Trophoblast cell (in vitro differentiated cells and primary cell): ENCODE data around the gene METTL9.
"Not testable (repeated sequence)": the region's sequence is repeated elsewhere in the genome, so short reads cannot be mapped to it uniquely, and the experiment has no call there.

Experiments used
- DNase-seq, 2 donors: peaks; one replicate each; pipeline ENCODE4 v3.0.0-alpha.2; 2016
- H2AFZ ChIP-seq: 2 replicates; pipeline ENCODE4 v1.6.1; 2013; ENCODE audit warnings: low read length, moderate library complexity, mild to moderate bottlenecking; ENCODE audit not compliant: insufficient read depth, poor library complexity
- H2AK5ac ChIP-seq: 2 replicates; pipeline ENCODE4 v1.6.1; 2013; ENCODE audit warnings: mild to moderate bottlenecking, low read length
- H2BK120ac ChIP-seq: 2 replicates; pipeline ENCODE4 v1.6.1; 2013; ENCODE audit warnings: low read length, mild to moderate bottlenecking, moderate library complexity; ENCODE audit not compliant: insufficient read depth, poor library complexity
- H2BK12ac ChIP-seq: 2 replicates; pipeline ENCODE4 v1.6.1; 2013; ENCODE audit warnings: mild to moderate bottlenecking, low read length, moderate library complexity
- H2BK5ac ChIP-seq: 2 replicates; pipeline ENCODE4 v1.6.1; 2013; ENCODE audit warnings: low read length, low read depth, moderate library complexity, mild to moderate bottlenecking; ENCODE audit not compliant: poor library complexity
- H3K14ac ChIP-seq: 2 replicates; pipeline ENCODE4 v1.6.1; 2013; ENCODE audit warnings: mild to moderate bottlenecking, low read length
- H3K18ac ChIP-seq: 2 replicates; pipeline ENCODE4 v1.6.1; 2013; ENCODE audit warnings: mild to moderate bottlenecking, low read length
- H3K23ac ChIP-seq: 2 replicates; pipeline ENCODE4 v1.6.1; 2013; ENCODE audit warnings: low read length
- H3K27ac ChIP-seq: 2 replicates; pipeline ENCODE4 v1.5.1; 2013; ENCODE audit warnings: low read depth, mild to moderate bottlenecking, inconsistent platforms, low read length, moderate library complexity
- H3K27me3 ChIP-seq: 2 replicates; pipeline ENCODE4 v1.6.1; 2013; ENCODE audit warnings: inconsistent platforms, mild to moderate bottlenecking, low read length, moderate library complexity; ENCODE audit not compliant: insufficient read depth
- H3K36me3 ChIP-seq, 2 experiments: 1 replicate in 1 of 2; 2 replicates in 1 of 2; pipeline ENCODE4 v1.6.1; 2013; ENCODE audit warnings: low read length in 2 of 2, mild to moderate bottlenecking in 2 of 2, moderate library complexity in 1 of 2; ENCODE audit not compliant: insufficient read depth in 2 of 2, control insufficient read depth in 1 of 2
- H3K4ac ChIP-seq: 2 replicates; pipeline ENCODE4 v1.6.1; 2013; ENCODE audit warnings: low read depth, mild to moderate bottlenecking, low read length, moderate library complexity
- H3K4me1 ChIP-seq, 2 experiments: 1 replicate in 1 of 2; 2 replicates in 1 of 2; pipeline ENCODE4 v1.6.1; 2013; ENCODE audit warnings: low read length in 2 of 2, mild to moderate bottlenecking in 2 of 2, moderate library complexity in 1 of 2; ENCODE audit not compliant: insufficient read depth in 2 of 2, control insufficient read depth in 1 of 2
- H3K4me2 ChIP-seq: 2 replicates; pipeline ENCODE4 v1.6.1; 2013; ENCODE audit warnings: inconsistent platforms, mild to moderate bottlenecking, low read length, moderate library complexity
- H3K4me3 ChIP-seq: 2 replicates; pipeline ENCODE4 v1.5.1; 2013; ENCODE audit warnings: mild to moderate bottlenecking, low read depth, low read length, inconsistent platforms
- H3K79me1 ChIP-seq: one replicate; pipeline ENCODE4 v1.6.1; 2013; ENCODE audit warnings: low read length
- H3K79me2 ChIP-seq: 2 replicates; pipeline ENCODE4 v1.6.1; 2013; ENCODE audit warnings: low read length, mild to moderate bottlenecking; ENCODE audit not compliant: control insufficient read depth, insufficient read depth, poor library complexity
- H3K9ac ChIP-seq: 2 replicates; pipeline ENCODE4 v1.6.1; 2013; ENCODE audit warnings: mild to moderate bottlenecking, low read length
- H3K9me3 ChIP-seq: 2 replicates; pipeline ENCODE4 v1.6.1; 2013; ENCODE audit warnings: low read depth, mild to moderate bottlenecking, control low read depth, inconsistent platforms, low read length; ENCODE audit not compliant: insufficient read depth
- H4K12ac ChIP-seq: 2 replicates; pipeline ENCODE4 v1.6.1; 2013; ENCODE audit warnings: low read depth, mild to moderate bottlenecking, low read length, moderate library complexity
- H4K8ac ChIP-seq: 2 replicates; pipeline ENCODE4 v1.6.1; 2013; ENCODE audit warnings: low read depth, mild to moderate bottlenecking, low read length, moderate library complexity
- H4K91ac ChIP-seq: one replicate; pipeline ENCODE4 v1.6.1; 2013; ENCODE audit warnings: low read depth, mild to moderate bottlenecking, low read length, moderate library complexity
- WGBS: extraction: QIAGEN DNeasy Blood & Tissue Kit; methylation state at CpG from one replicate; pipeline ENCODE4 v1.1.7; 2013; ENCODE audit warnings: missing lambda C conversion rate; ENCODE audit not compliant: insufficient read length, insufficient coverage; ENCODE audit errors: extremely low coverage; 5-methylcytosine and 5-hydroxymethylcytosine counted together

The METTL9 gene

DNA sequence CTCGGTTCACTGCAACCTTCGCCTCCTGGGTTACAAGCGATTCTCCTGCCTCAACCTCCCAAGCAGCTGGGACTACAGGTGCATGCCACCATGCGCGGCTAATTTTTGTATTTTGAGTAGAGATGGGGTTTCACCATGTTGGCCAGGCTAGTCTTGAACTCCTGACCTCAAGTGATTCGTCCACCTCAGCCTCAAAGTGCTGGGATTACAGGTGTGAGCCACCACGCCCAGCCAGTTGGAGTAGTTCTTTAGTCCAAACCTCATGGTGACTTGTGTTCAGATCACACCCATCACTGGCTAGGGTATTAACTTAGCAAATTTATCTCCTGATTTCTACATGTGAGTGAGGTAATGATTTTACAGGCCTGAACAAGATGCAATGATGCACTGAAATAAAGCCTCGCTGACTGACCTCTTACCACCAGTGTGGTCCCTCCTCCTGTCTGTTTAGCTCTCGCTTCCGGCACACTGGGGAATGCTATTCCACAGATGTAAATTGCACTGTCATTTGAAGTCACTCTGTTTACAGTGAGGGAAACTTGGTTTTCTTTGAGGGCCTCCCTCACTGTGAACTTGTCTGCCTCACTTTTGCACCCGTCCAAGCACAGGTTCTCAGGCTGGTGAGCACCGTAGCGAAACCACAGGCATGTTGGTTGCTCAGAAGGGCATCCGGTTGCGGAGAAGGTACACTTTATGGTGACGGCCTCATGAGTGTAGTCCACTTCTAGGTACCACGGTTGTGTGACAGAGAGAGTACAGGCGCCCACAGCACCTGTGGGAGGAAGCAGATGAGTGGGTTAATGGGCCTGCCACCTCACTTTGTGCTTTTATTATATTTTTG lies 47.6 kb downstream of the METTL9 start:
- no CpG with 5 or more reads among the region's 18 CpGs for WGBS
- Histone ChIP-seq H3K23ac (no peak overlapping the region), H3K4me1 (no peaks in the 10 kb centered on the region), H3K27me3 (no peaks in the 10 kb centered on the region), H3K79me2 (no peaks in the 10 kb centered on the region), H4K91ac (no peak overlapping the region), H3K4me3 (peak overlapping the region; percentile 26), H3K79me1 (no peaks in the 10 kb centered on the region), H4K8ac (no peak overlapping the region), H3K18ac (no peak overlapping the region), H3K14ac (no peak overlapping the region), H2BK120ac (no peak overlapping the region), H2BK5ac (no peak overlapping the region), H3K27ac (no peak overlapping the region), H3K4ac (no peak overlapping the region), H3K9me3 (no peaks in the 10 kb centered on the region), H3K9ac (no peak overlapping the region), H2BK12ac (no peak overlapping the region), H3K4me2 (no peak overlapping the region), H4K12ac (no peak overlapping the region), H2AFZ (no peak overlapping the region), H2AK5ac (no peak overlapping the region), H3K36me3 (peaks cover 0 to 6% of the 10 kb centered on the region in 2 experiments)
- no peak for DNase-seq

GRCh38 chr16:21647562-21648164 lies 48.3 kb downstream of the METTL9 start:
- no peak overlapping the region for H3K23ac ChIP-seq
- H3K14ac ChIP-seq = no peak overlapping the region
- no peak overlapping the region for H4K12ac ChIP-seq
- no peak overlapping the region for H2AK5ac ChIP-seq
- H3K9me3 ChIP-seq = no peaks in the 10 kb centered on the region
- no peak overlapping the region for H2AFZ ChIP-seq
- DNase-seq = no peak
- no peaks in the 10 kb centered on the region for H3K79me1 ChIP-seq
- H3K79me2 ChIP-seq = no peaks in the 10 kb centered on the region
- no peak overlapping the region for H2BK5ac ChIP-seq
- no peak overlapping the region for H3K4ac ChIP-seq
- peaks cover 0 to 6% of the 10 kb centered on the region in 2 experiments for H3K36me3 ChIP-seq
- no peaks in the 10 kb centered on the region for H3K27me3 ChIP-seq
- no peak overlapping the region for H4K91ac ChIP-seq
- no peak overlapping the region for H2BK12ac ChIP-seq
- H3K9ac ChIP-seq = no peak overlapping the region
- no CpG with 5 or more reads among the region's 9 CpGs for WGBS
- no peak overlapping the region for H4K8ac ChIP-seq
- no peak overlapping the region for H2BK120ac ChIP-seq
- no peak overlapping the region for H3K27ac ChIP-seq
- H3K4me1 ChIP-seq = no peaks in the 10 kb centered on the region
- no peak overlapping the region for H3K4me3 ChIP-seq
- no peak overlapping the region for H3K4me2 ChIP-seq
- H3K18ac ChIP-seq = no peak overlapping the region

GRCh38 chr16:21649826-21650406 lies 50.5 kb downstream of the METTL9 start:
- not testable (repeated sequence) for H3K4me2 ChIP-seq, H2AFZ ChIP-seq, H3K27me3 ChIP-seq, H3K79me2 ChIP-seq, H4K8ac ChIP-seq, H3K36me3 ChIP-seq, H3K18ac ChIP-seq, H3K23ac ChIP-seq, H3K9ac ChIP-seq, H3K4me3 ChIP-seq, H3K27ac ChIP-seq, H2BK5ac ChIP-seq, H3K4ac ChIP-seq, H4K91ac ChIP-seq, H3K79me1 ChIP-seq, H2BK12ac ChIP-seq, H2AK5ac ChIP-seq, H4K12ac ChIP-seq, H2BK120ac ChIP-seq, H3K14ac ChIP-seq, H3K9me3 ChIP-seq, H3K4me1 ChIP-seq, DNase-seq
- WGBS = no CpG with 5 or more reads among the region's 12 CpGs

- H3K9ac ChIP-seq = no peak overlapping the region
- H4K8ac ChIP-seq = no peak overlapping the region
- WGBS = no CpG with 5 or more reads among the region's 1 CpG
- no peak overlapping the region for H2BK12ac ChIP-seq
- no peak overlapping the region for H2BK5ac ChIP-seq
- no peak overlapping the region for H3K4ac ChIP-seq
- H3K14ac ChIP-seq = no peak overlapping the region
- H2BK120ac ChIP-seq = no peak overlapping the region
- no peak overlapping the region for H3K27ac ChIP-seq
- peaks cover 0 to 8% of the 10 kb centered on the region in 2 experiments for H3K36me3 ChIP-seq
- H3K79me2 ChIP-seq = no peaks in the 10 kb centered on the region
- no peak overlapping the region for H4K12ac ChIP-seq
- H3K18ac ChIP-seq = no peak overlapping the region
- H2AFZ ChIP-seq = no peak overlapping the region
- no peaks in the 10 kb centered on the region for H3K9me3 ChIP-seq
- no peaks in the 10 kb centered on the region for H3K79me1 ChIP-seq
- no peaks in the 10 kb centered on the region for H3K27me3 ChIP-seq
- H3K4me1 ChIP-seq = no peaks in the 10 kb centered on the region
- H3K4me2 ChIP-seq = no peak overlapping the region
- no peak overlapping the region for H4K91ac ChIP-seq
- peak in 1 of 2 donors; percentile 25 for DNase-seq
- no peak overlapping the region for H3K23ac ChIP-seq
- no peak overlapping the region for H2AK5ac ChIP-seq
- H3K4me3 ChIP-seq = no peak overlapping the region
Measured at GRCh38 chr16:21650521-21650920, 51.1 kb downstream of the METTL9 start.
